HG03196 (cell line): Measurements from ENCODE around the gene BZW1.

Experiments used
- ATAC-seq: cut with Tn5 transposase; IDR thresholded peaks from one replicate; pipeline ENCODE4 v1.9.1; 2021; ENCODE audit not compliant: unreplicated experiment

BZW1 gene

GRCh38 chr2:200828572-200829257 is 17.0 kb downstream of the BZW1 start:
- no peak for ATAC-seq

- no peak for ATAC-seq
These were observed 17.5 kb downstream of the BZW1 start for GRCh38 chr2:200829258-200829655.

GRCh38 chr2:200834701-200835100 is 23.0 kb downstream of the BZW1 start:
- ATAC-seq = no peak

- no peak for ATAC-seq
These were observed 27.8 kb downstream of the BZW1 start for GRCh38 chr2:200839513-200839912.

- ATAC-seq = no peak
These were observed 32.6 kb downstream of the BZW1 start for GRCh38 chr2:200843993-200844948.

GRCh38 chr2:200845194-200845593 is 33.5 kb downstream of the BZW1 start:
- ATAC-seq = no peak

- no peak for ATAC-seq
These were observed 34.1 kb downstream of the BZW1 start for GRCh38 chr2:200845669-200846325.

GRCh38 chr2:200847269-200847668 is 35.6 kb downstream of the BZW1 start:
- no peak for ATAC-seq

GRCh38 chr2:200847939-200848338 is 36.2 kb downstream of the BZW1 start:
- ATAC-seq = no peak

GRCh38 chr2:200850512-200851256 is 39.0 kb downstream of the BZW1 start:
- ATAC-seq = no peak

GRCh38 chr2:200851398-200852248 is 39.9 kb downstream of the BZW1 start:
- ATAC-seq = no peak

- ATAC-seq = no peak
These were observed 40.9 kb downstream of the BZW1 start for GRCh38 chr2:200852605-200853004.

- ATAC-seq = no peak
These were observed 45.1 kb downstream of the BZW1 start for GRCh38 chr2:200856806-200857205.

GRCh38 chr2:200860092-200860795 is 48.5 kb downstream of the BZW1 start:
- no peak for ATAC-seq

- ATAC-seq = no peak
These were observed 50.0 kb downstream of the BZW1 start for GRCh38 chr2:200861617-200862155.

- ATAC-seq = no peak
These were observed 50.9 kb downstream of the BZW1 start for GRCh38 chr2:200862532-200863000.

GRCh38 chr2:200863782-200864175 is 52.1 kb downstream of the BZW1 start:
- no peak for ATAC-seq

- peak; percentile 92 for ATAC-seq
These were observed 52.7 kb downstream of the BZW1 start, which contains the start of gene CLK1 for GRCh38 chr2:200864176-200865034. Gene CLK1, minus strand, starts transcription at chr2:200864658. Its CDS starts 2,796 bp downstream, at chr2:200861862.
